ENCODE results near the gene DRGX.

DNA sequence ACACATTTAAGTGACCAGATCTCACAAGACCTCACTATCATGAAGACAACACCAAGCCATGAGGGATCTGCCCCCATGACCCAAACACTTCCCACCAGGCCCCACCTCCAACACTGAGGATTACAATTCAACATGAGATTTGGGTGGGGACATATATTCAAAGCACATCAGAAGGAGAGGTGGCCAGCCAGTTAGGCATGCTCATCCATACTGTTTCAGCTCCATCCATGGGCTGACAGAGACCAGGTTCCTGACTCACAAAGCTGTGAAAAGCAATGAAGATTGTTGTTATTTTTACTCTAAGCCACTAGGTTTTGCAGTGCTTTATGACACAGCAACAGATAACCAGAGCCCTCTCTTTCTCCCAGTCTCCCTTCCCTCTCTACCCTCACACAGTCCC, 60.9 kb downstream of the DRGX start:
- TF ChIP-seq ZNF350 (tag by site-specific recombination; IDR thresholded peaks at IDR 0.05) (no peak), ZXDB (tag by site-specific recombination; IDR thresholded peaks at IDR 0.05) (no peak)

Measured in HEK293 (cell line).